MM.1S (cell line): Measurements from ENCODE around the gene FAM156B.
"Not testable (repeated sequence)": the region's sequence is repeated elsewhere in the genome, so short reads cannot be mapped to it uniquely, and the experiment has no call there.

Source experiments
- DNase-seq: peaks from one replicate; pipeline ENCODE4 v3.0.0-alpha.2; 2015
- H2AFZ ChIP-seq: fragments of 300-600 bp; sonication (generic); 2 replicates; pipeline ENCODE4 v1.6.0; 2016; ENCODE audit warnings: antibody characterized with exemption, low read length
- H3F3A ChIP-seq: fragments of 300-600 bp; sonication (generic); 2 replicates; pipeline ENCODE4 v1.6.1; 2016; ENCODE audit warnings: mild to moderate bottlenecking, antibody characterized with exemption, low read length, moderate library complexity, mixed read lengths; ENCODE audit not compliant: insufficient read depth
- H3K27ac ChIP-seq: fragments of 300-600 bp; sonication (generic); 2 replicates; pipeline ENCODE4 v1.5.1; 2016; ENCODE audit warnings: mild to moderate bottlenecking, low read length
- H3K27me3 ChIP-seq: fragments of 300-600 bp; sonication (generic); replicated peaks from 2 replicates; pipeline ENCODE4 v1.6.0; 2016; ENCODE audit warnings: low read length; ENCODE audit not compliant: insufficient read depth
- H3K36me3 ChIP-seq: fragments of 300-600 bp; sonication (generic); replicated peaks from 2 replicates; pipeline ENCODE4 v1.6.1; 2016; ENCODE audit warnings: mild to moderate bottlenecking, low read length, mixed read lengths; ENCODE audit not compliant: insufficient read depth
- H3K4me1 ChIP-seq: fragments of 300-600 bp; sonication (generic); 2 replicates; pipeline ENCODE4 v1.6.1; 2016; ENCODE audit warnings: low read length, mixed read lengths
- H3K4me2 ChIP-seq: fragments of 300-600 bp; sonication (generic); 2 replicates; pipeline ENCODE4 v1.6.0; 2016; ENCODE audit warnings: low read depth, low read length
- H3K4me3 ChIP-seq: fragments of 300-600 bp; sonication (generic); 2 replicates; pipeline ENCODE4 v1.5.1; 2016; ENCODE audit warnings: low read length, mixed read lengths
- H3K79me2 ChIP-seq: fragments of 300-600 bp; sonication (generic); 2 replicates; pipeline ENCODE4 v1.6.1; 2016; ENCODE audit warnings: mixed run types, low read length, mixed read lengths
- H3K9ac ChIP-seq: fragments of 300-600 bp; sonication (generic); 2 replicates; pipeline ENCODE4 v1.6.1; 2016; ENCODE audit warnings: low read length, mixed read lengths
- H3K9me2 ChIP-seq: fragments of 300-600 bp; sonication (generic); replicated peaks from 2 replicates; pipeline ENCODE4 v1.6.1; 2016; ENCODE audit warnings: mild to moderate bottlenecking, low read length, mixed read lengths; ENCODE audit not compliant: insufficient read depth
- H3K9me3 ChIP-seq: fragments of 300-600 bp; sonication (generic); replicated peaks from 2 replicates; pipeline ENCODE4 v1.6.1; 2016; ENCODE audit warnings: mild to moderate bottlenecking, low read length, mixed read lengths; ENCODE audit not compliant: insufficient read depth
- H4K20me1 ChIP-seq: fragments of 300-600 bp; sonication (generic); 2 replicates; pipeline ENCODE4 v1.6.1; 2016; ENCODE audit warnings: mild to moderate bottlenecking, low read length, moderate library complexity, mixed read lengths; ENCODE audit not compliant: insufficient read depth
- EZH2 ChIP-seq: fragments of 300-600 bp; sonication (generic); optimal IDR thresholded peaks from 2 replicates; pipeline ENCODE3; 2017; ENCODE audit warnings: low read depth, mild to moderate bottlenecking, antibody characterized with exemption, low read length, mixed read lengths
- EZH2phosphoT487 ChIP-seq: fragments of 300-600 bp; sonication (generic); IDR thresholded peaks from 2 replicates; pipeline ENCODE4 v1.6.1; 2018; ENCODE audit warnings: antibody characterized with exemption, low read length
- TF ChIP-seq, protein P1 (sequence below): fragments of 300-600 bp; sonication (generic); IDR thresholded peaks from 2 replicates; pipeline ENCODE4 v1.5.1; 2016; ENCODE audit warnings: antibody characterized with exemption, low read length, mixed read lengths

The FAM156B gene

DNA sequence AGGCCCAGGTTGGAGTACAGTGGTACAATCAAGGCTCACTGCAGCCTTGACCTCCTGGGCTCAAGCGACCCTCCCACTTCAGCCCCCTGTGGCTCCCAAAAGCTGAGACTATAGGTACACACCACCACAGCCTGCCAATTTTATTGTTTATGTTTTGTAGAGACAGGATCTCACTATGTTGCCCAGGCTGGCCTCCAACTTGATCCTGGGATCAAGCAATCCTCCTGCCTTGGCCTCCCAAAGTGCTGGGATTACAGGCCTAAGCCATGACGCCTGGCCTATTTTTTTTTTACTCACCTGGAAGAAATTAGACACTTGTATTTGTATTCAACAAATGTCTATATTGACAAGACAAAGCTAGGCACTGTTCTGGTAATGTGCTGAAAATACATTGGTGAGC lies 36.1 kb downstream of the FAM156B start:
- no peaks in the 10 kb centered on the region for H3K36me3 ChIP-seq
- no peak overlapping the region for H3K9ac ChIP-seq
- no peaks in the 10 kb centered on the region for H3F3A ChIP-seq
- DNase-seq: no peak
- H3K27me3 ChIP-seq: no peaks in the 10 kb centered on the region
- no peaks in the 10 kb centered on the region for H3K9me3 ChIP-seq
- no peaks in the 10 kb centered on the region for H3K4me1 ChIP-seq
- H3K27ac ChIP-seq: no peak overlapping the region
- H3K79me2 ChIP-seq: no peaks in the 10 kb centered on the region
- no peak overlapping the region for H2AFZ ChIP-seq
- no peaks in the 10 kb centered on the region for H4K20me1 ChIP-seq
- H3K4me3 ChIP-seq: no peak overlapping the region
- no peak overlapping the region for H3K4me2 ChIP-seq
- no peaks in the 10 kb centered on the region for H3K9me2 ChIP-seq
- TF ChIP-seq, protein P1, sequence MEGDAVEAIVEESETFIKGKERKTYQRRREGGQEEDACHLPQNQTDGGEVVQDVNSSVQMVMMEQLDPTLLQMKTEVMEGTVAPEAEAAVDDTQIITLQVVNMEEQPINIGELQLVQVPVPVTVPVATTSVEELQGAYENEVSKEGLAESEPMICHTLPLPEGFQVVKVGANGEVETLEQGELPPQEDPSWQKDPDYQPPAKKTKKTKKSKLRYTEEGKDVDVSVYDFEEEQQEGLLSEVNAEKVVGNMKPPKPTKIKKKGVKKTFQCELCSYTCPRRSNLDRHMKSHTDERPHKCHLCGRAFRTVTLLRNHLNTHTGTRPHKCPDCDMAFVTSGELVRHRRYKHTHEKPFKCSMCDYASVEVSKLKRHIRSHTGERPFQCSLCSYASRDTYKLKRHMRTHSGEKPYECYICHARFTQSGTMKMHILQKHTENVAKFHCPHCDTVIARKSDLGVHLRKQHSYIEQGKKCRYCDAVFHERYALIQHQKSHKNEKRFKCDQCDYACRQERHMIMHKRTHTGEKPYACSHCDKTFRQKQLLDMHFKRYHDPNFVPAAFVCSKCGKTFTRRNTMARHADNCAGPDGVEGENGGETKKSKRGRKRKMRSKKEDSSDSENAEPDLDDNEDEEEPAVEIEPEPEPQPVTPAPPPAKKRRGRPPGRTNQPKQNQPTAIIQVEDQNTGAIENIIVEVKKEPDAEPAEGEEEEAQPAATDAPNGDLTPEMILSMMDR: no peak
- TF ChIP-seq EZH2 (no peak), EZH2phosphoT487 (no peak)

DNA sequence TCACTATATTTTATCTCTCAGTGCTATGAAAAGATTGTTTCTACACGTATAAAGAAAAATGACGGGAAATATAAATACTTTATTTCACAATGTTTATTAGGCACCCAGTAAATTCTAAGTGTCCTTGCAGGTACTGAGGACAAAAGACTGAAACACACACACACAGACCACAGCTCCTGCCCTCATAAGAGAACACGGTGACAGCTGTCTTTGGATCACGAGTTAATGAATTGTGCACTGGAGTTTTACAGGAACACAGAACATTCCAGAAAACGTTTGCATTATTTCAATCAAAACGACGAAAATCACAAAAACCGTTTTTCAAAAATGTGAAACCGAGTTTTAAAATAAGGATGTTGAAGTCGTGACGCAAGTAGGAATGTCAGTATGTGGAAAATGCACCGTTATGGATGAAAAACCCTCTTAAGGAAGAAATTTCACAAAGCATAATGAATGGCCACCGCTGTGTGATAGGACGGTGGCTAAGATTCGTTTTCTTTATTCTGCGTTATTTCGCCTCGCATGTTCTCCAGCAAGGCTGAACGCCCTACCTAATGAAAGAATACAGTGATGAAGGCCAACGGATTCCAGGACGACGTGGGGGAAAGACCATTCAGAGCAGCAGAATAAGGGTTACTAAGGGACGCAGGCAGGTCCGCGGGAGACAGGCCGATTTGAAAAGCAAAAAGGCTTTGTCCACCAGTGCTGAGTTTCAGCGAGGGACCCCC lies 37.0 kb downstream of the FAM156B start:
- Histone ChIP-seq H3K4me1 (no peaks in the 10 kb centered on the region), H3K9me2 (no peaks in the 10 kb centered on the region), H3K27ac (peak overlapping the region; percentile 98), H3K9ac (peak overlapping the region; percentile 93), H3K27me3 (no peaks in the 10 kb centered on the region), H3K79me2 (no peaks in the 10 kb centered on the region), H2AFZ (peak overlapping the region; percentile 84), H3K9me3 (no peaks in the 10 kb centered on the region), H3K4me3 (peak overlapping the region; percentile 79), H4K20me1 (no peaks in the 10 kb centered on the region), H3K4me2 (peak overlapping the region; percentile 84), H3K36me3 (no peaks in the 10 kb centered on the region), H3F3A (no peaks in the 10 kb centered on the region)
- TF ChIP-seq EZH2 (no peak), EZH2phosphoT487 (no peak)
- TF ChIP-seq, protein P1: no peak
- no peak for DNase-seq

DNA sequence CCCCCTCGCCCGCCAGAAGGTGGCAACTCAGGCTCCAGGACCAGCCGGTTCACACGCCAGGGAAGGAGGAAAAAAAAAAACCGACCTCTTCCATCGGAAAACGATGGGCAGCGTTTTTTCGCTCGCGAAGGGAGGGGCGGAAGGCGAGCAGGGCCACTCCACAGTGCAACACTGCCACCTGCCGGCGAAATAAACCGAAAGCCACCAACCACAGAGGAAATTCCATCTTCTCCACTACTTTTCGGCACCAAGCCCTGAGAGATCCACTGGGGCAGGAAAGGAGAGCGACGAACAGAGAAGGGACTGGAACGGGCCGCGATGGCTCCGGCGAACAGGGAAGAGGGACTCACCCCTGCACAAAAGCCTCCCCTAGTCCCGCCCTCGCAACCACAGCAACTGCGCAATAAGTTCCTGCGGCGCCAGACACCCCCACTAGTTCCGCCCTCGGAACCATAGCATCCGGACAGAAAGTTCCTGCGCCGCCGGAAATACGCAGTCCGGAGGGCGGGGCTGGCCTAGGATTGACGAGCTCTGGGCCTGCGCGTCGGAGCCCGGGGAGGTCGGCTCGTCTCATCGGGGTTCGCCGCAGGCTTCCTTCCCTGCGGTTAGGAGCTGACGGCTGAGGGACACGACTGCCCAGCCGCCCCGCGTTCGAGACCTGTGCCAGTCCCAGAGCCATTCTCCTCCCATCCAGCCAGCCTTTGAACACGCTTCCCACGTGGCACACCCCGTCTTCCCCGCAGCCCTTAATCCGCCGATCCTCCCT lies 37.8 kb downstream of the FAM156B start:
- H3K9me2 ChIP-seq: no peaks in the 10 kb centered on the region
- no peaks in the 10 kb centered on the region for H4K20me1 ChIP-seq
- H3K4me2 ChIP-seq: peak overlapping the region; percentile 97
- H3K9me3 ChIP-seq: no peaks in the 10 kb centered on the region
- DNase-seq: peak; percentile 95
- H3K79me2 ChIP-seq: no peaks in the 10 kb centered on the region
- H3K4me3 ChIP-seq: peak overlapping the region; percentile 79
- H3K36me3 ChIP-seq: no peaks in the 10 kb centered on the region
- peak overlapping the region; percentile 98 for H3K27ac ChIP-seq
- TF ChIP-seq, protein P1: peak; percentile 76
- TF ChIP-seq EZH2: no peak
- no peak for TF ChIP-seq EZH2phosphoT487
- peak overlapping the region; percentile 93 for H2AFZ ChIP-seq
- H3K27me3 ChIP-seq: no peaks in the 10 kb centered on the region
- H3F3A ChIP-seq: no peaks in the 10 kb centered on the region
- H3K4me1 ChIP-seq: no peaks in the 10 kb centered on the region
- H3K9ac ChIP-seq: peak overlapping the region; percentile 93

DNA sequence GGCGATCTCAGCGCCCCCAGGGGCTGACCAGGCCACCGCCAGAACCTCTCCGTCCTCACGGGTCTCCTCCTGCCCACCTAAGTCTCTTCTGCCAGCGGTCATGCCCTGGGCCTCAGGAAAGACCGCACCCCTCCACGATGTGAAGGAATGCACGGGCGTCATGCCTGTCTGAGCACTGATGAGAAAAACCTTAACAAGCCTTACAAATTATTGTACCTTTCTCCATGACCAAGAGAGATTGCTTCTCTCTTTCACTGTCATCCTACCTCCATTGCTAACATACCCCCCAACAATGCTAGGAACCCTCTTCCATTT lies 38.3 kb downstream of the FAM156B start:
- Histone ChIP-seq H3K4me2 (peak overlapping the region; percentile 97), H3K9ac (peak overlapping the region; percentile 93), H2AFZ (peak overlapping the region; percentile 93), H3K4me3 (peak overlapping the region; percentile 76), H3K27ac (peak overlapping the region; percentile 98)
- not testable (repeated sequence) for H3K79me2 ChIP-seq, H3K9me2 ChIP-seq, DNase-seq, H3K27me3 ChIP-seq, H3F3A ChIP-seq, H3K4me1 ChIP-seq, H3K36me3 ChIP-seq, H4K20me1 ChIP-seq, H3K9me3 ChIP-seq

DNA sequence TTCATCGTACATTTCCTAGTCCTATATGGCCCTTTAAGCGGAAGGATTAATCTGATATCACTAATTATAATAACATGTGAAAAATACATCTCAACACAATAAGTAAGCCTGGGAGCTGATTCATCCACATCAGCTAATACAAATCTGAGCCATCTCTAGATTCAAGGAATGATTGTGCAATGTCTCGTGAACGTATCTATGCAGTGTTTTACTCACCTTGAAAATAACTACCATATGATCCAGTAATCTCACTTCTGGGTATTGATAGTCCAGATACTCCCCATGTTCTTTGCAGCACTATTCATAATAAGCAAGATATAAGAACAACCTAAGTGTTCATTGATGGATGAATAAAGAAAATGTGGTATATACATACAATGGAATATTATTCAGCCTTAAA lies 43.6 kb downstream of the FAM156B start:
- H3K4me1 ChIP-seq, H3F3A ChIP-seq, H2AFZ ChIP-seq, H3K9me2 ChIP-seq, H3K79me2 ChIP-seq, H3K4me3 ChIP-seq, H3K27me3 ChIP-seq, H3K9ac ChIP-seq, H3K4me2 ChIP-seq, H4K20me1 ChIP-seq, H3K36me3 ChIP-seq, H3K27ac ChIP-seq, H3K9me3 ChIP-seq, DNase-seq: not testable (repeated sequence)
